ENCODE data around the gene RAD21L1.

RAD21L1 gene

GRCh38 chr20:1225783-1226654 is at the start of gene RAD21L1:
Gene RAD21L1 (plus strand): TSS chr20:1226044. CDS start chr20:1228454, 2,410 bp downstream.
- no peak for DNase-seq

GRCh38 chr20:1177680-1178079 is 48.2 kb upstream of the RAD21L1 start:
- no peak for DNase-seq

GRCh38 chr20:1178103-1178502 is 47.7 kb upstream of the RAD21L1 start:
- no peak for DNase-seq

- no peak for DNase-seq
These were observed 47.2 kb upstream of the RAD21L1 start for GRCh38 chr20:1178623-1179022.

GRCh38 chr20:1180949-1181348 is 44.9 kb upstream of the RAD21L1 start:
- DNase-seq: no peak

- no peak for DNase-seq
These were observed 43.7 kb upstream of the RAD21L1 start for GRCh38 chr20:1182106-1182505.

GRCh38 chr20:1183153-1183552 is 42.7 kb upstream of the RAD21L1 start:
- no peak for DNase-seq

- DNase-seq: no peak
These were observed 41.6 kb upstream of the RAD21L1 start for GRCh38 chr20:1184260-1184637.

GRCh38 chr20:1184638-1185315 is 41.1 kb upstream of the RAD21L1 start, which contains the start of gene TMEM74B:
Gene TMEM74B (minus strand): TSS chr20:1184981. CDS start chr20:1183801, 1,180 bp downstream.
- no peak for DNase-seq

- DNase-seq: no peak
These were observed 40.5 kb upstream of the RAD21L1 start for GRCh38 chr20:1185316-1185741.

GRCh38 chr20:1185790-1186334 is 40.0 kb upstream of the RAD21L1 start:
- no peak for DNase-seq

GRCh38 chr20:1186367-1186991 is 39.4 kb upstream of the RAD21L1 start:
- no peak for DNase-seq

GRCh38 chr20:1187605-1188171 is 38.2 kb upstream of the RAD21L1 start:
- DNase-seq: no peak

- DNase-seq: no peak
These were observed 37.5 kb upstream of the RAD21L1 start for GRCh38 chr20:1188347-1188746.

GRCh38 chr20:1189827-1190226 is 36.0 kb upstream of the RAD21L1 start:
- no peak for DNase-seq

- DNase-seq: no peak
These were observed 35.0 kb upstream of the RAD21L1 start for GRCh38 chr20:1190847-1191246.

GRCh38 chr20:1191299-1191698 is 34.5 kb upstream of the RAD21L1 start:
- no peak for DNase-seq

GRCh38 chr20:1195226-1195625 is 30.6 kb upstream of the RAD21L1 start:
- no peak for DNase-seq

- DNase-seq: no peak
These were observed 29.2 kb upstream of the RAD21L1 start for GRCh38 chr20:1196634-1197033.

- DNase-seq: no peak
These were observed 28.0 kb upstream of the RAD21L1 start for GRCh38 chr20:1197801-1198200.

- no peak for DNase-seq
These were observed 27.1 kb upstream of the RAD21L1 start for GRCh38 chr20:1198751-1199150.

- DNase-seq: no peak
These were observed 26.5 kb upstream of the RAD21L1 start for GRCh38 chr20:1199212-1199873.

Measured in NCI-H2107 (cell line).